GM10266 (cell line): Measurements from ENCODE around the gene ATXN1.

Source experiments
- DNase-seq: peaks from one replicate; pipeline ENCODE4 v3.0.0; 2012; ENCODE audit errors: extremely low spot score
- TF ChIP-seq, protein P1 (sequence below): IDR thresholded peaks from 2 replicates; pipeline ENCODE4 v1.5.1; 2012; ENCODE audit warnings: mild to moderate bottlenecking, low read depth; ENCODE audit not compliant: control insufficient read depth, insufficient read depth; ENCODE audit errors: missing control alignments

ATXN1 gene

DNA sequence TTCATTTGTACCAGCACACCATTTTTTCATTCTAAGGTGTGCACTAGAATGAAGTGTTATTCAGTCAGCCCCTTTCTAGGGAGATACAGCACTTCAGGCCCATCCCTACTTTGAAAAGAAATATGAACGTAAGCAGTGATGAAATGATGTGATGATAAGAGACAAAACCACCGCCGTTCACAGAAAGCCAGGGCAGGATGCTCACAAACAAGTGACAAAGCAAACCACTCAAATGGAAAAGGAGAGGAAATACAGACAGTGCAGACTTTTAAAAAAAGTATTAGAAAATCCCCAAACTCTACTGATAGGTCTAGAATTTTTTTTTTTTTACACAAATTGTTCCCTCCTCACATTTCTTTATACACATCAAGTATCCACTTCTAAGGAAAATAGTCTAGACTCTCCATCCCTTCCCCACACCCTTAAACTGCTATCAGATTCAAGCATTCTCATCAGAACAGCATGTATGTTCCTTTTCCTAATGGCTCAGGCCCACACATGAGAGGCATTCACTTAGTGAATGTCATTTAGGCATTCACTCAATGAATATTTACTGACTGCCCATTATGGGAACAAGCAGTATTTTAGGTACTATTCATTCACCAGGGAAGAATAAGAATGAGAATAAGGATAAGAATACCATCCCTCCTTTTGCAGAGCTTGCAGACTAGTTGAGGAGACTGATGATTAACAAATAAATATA lies 279.4 kb downstream of the ATXN1 start:
- TF ChIP-seq, protein P1, sequence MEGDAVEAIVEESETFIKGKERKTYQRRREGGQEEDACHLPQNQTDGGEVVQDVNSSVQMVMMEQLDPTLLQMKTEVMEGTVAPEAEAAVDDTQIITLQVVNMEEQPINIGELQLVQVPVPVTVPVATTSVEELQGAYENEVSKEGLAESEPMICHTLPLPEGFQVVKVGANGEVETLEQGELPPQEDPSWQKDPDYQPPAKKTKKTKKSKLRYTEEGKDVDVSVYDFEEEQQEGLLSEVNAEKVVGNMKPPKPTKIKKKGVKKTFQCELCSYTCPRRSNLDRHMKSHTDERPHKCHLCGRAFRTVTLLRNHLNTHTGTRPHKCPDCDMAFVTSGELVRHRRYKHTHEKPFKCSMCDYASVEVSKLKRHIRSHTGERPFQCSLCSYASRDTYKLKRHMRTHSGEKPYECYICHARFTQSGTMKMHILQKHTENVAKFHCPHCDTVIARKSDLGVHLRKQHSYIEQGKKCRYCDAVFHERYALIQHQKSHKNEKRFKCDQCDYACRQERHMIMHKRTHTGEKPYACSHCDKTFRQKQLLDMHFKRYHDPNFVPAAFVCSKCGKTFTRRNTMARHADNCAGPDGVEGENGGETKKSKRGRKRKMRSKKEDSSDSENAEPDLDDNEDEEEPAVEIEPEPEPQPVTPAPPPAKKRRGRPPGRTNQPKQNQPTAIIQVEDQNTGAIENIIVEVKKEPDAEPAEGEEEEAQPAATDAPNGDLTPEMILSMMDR, result no peak
- DNase-seq, result peak; percentile 24

DNA sequence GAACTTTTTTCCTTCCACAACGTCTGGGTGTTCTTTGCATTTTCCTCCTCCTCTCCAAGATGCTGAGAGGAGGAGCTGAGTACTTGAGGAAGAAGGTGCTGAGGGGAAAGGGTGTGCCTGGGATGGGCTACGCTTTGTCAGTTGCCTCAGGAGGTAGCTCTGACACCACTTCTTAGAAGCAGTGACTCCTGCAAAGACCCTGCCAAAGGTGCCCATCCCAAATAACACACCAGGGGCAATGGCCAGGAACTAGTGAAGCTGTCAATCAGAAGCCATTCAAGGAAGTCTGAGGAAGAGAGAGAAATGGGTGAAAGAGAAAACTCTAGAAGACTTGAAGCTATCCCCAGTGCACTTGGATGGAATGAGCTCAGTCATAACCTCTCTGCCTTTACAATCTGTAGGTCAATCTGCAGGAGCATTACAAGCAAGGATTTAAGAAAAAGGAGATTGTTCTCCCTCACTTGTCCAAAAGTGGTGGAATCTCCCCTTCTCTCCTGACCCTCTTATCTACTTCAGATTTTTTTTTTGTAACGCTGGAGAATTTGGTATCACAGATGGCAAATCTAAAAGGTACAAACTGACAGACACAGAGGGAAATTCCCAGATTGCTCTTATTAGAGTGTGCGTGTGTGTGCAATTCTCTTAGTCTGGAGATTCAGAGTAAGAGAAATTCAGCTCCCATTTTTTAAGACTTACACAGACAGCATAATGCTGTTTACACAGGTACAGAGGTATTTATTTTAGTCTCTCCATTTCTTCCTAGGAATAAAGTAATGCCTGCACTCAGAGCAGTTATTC lies 280.3 kb downstream of the ATXN1 start:
- no peak for DNase-seq
- TF ChIP-seq, protein P1, result no peak

DNA sequence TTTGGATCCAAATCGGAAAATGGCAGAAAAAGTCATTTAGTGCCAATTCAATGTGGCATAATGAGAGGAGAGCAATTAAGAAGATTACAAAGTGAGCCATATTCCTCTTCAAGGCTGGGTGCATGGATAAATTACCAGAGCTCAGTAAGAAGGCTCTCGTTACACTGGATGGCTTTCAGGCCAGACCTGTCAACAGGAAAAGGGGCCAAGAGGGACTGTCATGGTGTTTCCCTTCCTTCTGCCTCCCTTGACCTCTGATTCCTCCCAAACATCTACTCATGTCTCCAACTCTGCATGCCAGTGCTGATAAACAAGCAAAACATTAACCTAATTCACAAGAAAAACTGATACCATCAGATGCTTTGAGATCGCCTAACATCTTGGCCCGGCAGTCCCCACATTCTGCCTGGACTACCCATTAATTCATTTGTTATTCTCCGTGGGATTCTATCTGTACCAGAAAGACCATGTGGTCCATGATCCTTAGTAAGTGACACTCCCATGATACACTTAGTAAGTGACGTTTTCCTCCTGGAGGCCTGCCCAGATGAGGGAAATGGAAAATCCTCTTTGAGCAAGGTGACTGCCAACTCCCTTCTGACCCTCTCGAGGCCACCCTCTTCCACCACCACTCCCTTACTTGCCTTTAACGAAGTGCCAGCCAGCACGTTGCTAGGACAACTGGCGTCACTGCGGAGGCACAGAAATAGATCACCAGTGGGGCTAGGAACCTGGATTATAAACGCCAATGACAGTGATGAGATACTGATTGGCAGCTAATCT lies 283.7 kb downstream of the ATXN1 start:
- DNase-seq, result no peak
- TF ChIP-seq, protein P1, result no peak

DNA sequence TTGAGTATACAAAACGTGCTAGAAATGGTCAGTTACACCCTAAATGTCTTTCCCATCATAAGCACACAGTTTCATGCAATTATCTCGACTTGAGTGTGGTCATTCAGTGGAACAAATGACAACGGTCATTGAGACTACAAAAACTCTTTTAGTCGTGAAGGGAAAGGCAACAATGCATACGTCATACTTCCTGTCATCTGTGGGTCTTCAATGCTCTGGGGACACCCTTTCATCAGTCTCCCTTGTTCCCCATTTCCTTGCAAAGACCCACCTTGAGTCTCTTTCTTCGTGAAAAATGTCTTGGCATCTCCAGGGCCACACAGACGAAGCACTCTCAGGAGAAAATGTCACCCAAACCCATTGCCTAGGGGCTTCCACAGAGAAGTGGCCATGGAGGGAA lies 284.4 kb downstream of the ATXN1 start:
- TF ChIP-seq, protein P1, result no peak
- DNase-seq, result peak; percentile 56

DNA sequence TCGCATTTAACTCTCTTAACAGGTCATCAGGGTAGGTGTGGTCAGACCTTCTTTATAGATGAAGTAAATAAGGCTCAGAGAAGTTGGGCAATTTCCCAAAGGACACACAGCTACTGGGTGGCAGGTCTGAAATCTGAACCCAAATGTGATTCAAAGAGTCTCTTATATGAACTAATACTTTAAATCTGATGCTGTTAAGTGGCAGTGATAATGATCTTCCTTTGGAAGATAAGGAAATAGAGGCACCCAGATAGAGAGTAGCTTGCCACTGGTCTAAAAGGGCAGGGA lies 285.8 kb downstream of the ATXN1 start:
- no peak for DNase-seq

DNA sequence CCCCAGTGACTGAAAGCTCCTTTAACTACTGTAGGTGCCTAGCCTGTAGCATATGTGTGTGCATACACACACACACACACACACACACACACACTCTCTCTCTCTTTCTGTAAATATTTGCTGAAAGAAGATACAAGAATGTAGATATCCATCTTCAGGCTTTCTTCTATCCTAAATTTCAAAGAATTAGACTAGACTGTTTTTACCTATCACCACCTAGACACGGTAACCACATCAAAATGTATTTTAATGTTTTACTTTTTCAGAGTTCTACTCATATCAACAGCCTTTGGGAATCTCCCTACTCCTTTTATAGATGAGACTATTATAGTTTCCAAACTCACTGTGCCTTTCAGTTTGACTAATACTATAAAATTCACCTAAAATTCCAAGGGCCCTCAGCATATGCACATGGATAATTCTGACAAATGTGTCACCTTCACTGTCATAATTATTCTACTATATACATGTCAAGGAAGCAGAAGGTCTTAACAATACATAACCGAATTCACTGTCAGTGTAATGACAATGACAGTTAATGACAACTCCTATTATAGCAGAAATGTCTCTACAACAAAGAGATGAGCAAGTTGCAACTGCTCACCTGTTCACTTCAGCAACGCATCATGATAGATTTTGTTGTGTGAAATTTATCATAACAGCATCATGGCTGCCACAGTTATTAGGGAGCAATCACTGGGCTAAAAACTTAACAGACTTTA lies 286.3 kb downstream of the ATXN1 start:
- no peak for DNase-seq

More for the DNA sequence above, 285.8 kb downstream of the ATXN1 start:
- TF ChIP-seq, protein P1, result no peak

More for the DNA sequence above, 286.3 kb downstream of the ATXN1 start:
- TF ChIP-seq, protein P1, result no peak
